ENCODE data around the gene SEMA3B. TPM values are rescaled to one million over a fixed set of nuclear protein-coding genes. Genes with fewer than 3 reads are reported as not detected.

Gene SEMA3B
- total and polyA plus RNA-seq, 9 of the 15 experiments (the other 6 are each of a cell fraction or from before 2014, with no cell fraction given), result 0.03 to 1.8 (median 0.55) TPM; not detected in 1

GRCh38 chr3:50227390-50228183 lies 41.4 kb upstream of the SEMA3B start (continued):
- TF ChIP-seq ARID4B (CRISPR knock-in tag; IDR thresholded peaks at IDR 0.05), result peak; percentile 75
- TF ChIP-seq MYC (IDR thresholded peaks at IDR 0.05; ENCODE audit: low read depth, low read length), result peak; percentile 30; the same call in 1 of the 2 replicates
- no peak for TF ChIP-seq MYC (CRISPR knock-in tag; IDR thresholded peaks at IDR 0.05; ENCODE audit: borderline replicate concordance, low read depth)
- TF ChIP-seq CHCHD3 (CRISPR knock-in tag; IDR thresholded peaks at IDR 0.05), result no peak
- no peak for TF ChIP-seq MBD1 (CRISPR knock-in tag; IDR thresholded peaks at IDR 0.05)
- TF ChIP-seq HLTF (IDR thresholded peaks at IDR 0.05), result no peak
- no peak for TF ChIP-seq ZNF584 (CRISPR knock-in tag; IDR thresholded peaks at IDR 0.05; ENCODE audit: low read depth)
- no peak for TF ChIP-seq ZMIZ1 (IDR thresholded peaks at IDR 0.05; ENCODE audit: low read depth in 2 of 2, low read length in 2 of 2)
- no peak for TF ChIP-seq ZNF717 (CRISPR knock-in tag; IDR thresholded peaks at IDR 0.05)
- TF ChIP-seq NFIX (CRISPR knock-in tag; IDR thresholded peaks at IDR 0.05; ENCODE audit: low read depth), result no peak
- TF ChIP-seq CREB3L1 (IDR thresholded peaks at IDR 0.05; ENCODE audit: borderline replicate concordance, low read depth), result 0 out of 2 replicates have a peak, but pooled peaks have one; percentile 42
- TF ChIP-seq SIRT6 (IDR thresholded peaks at IDR 0.05; ENCODE audit: low read depth, low read length), result no peak
- TF ChIP-seq HNRNPLL (IDR thresholded peaks at IDR 0.05; ENCODE audit: low read depth, low read length, poor library complexity, severe bottlenecking), result no peak
- no peak for TF ChIP-seq ZNF134 (CRISPR knock-in tag; conservative IDR thresholded peaks at IDR 0.05)
- peak; percentile 98 for TF ChIP-seq GABPA (tag; conservative IDR thresholded peaks at IDR 0.05; ENCODE audit: low read depth)
- 0 out of 2 replicates have a peak, but pooled peaks have one; percentile 47 for TF ChIP-seq ARID2 (IDR thresholded peaks at IDR 0.05)
